Measurements from ENCODE around the gene GLT8D2. TPM values are rescaled to one million over a fixed set of nuclear protein-coding genes. Genes with fewer than 3 reads are reported as not detected.
A peak's percentile ranks its signal among the peaks of the same experiment; 100 is the strongest.

Gene GLT8D2
- total RNA-seq (not detected), polyA plus RNA-seq (not detected), total RNA-seq (0 to 0.60 (median 0.27) reads per million in 6 experiments)

- peaks cover 0 to 2% (median 0%) of the 10 kb centered on the region in 9 donors for H3K9me3 Mint-ChIP-seq
- no peak for DNase-seq
- peak within 1 kb of the TSS in 8 of 10 donors; percentile 9 to 61 (median 35) for H3K4me3 Mint-ChIP-seq
- peaks cover 4 to 10% (median 9%) of the 10 kb centered on the region in 4 donors for H3K4me1 Mint-ChIP-seq
- POLR2A ChIA-PET, result no interaction called here
- H3K36me3 Mint-ChIP-seq, result no peaks in the 10 kb centered on the region
- H3K27ac Mint-ChIP-seq, result no peak within 1 kb of the TSS
- peaks cover 21 to 67% (median 38%) of the 10 kb centered on the region in 5 donors for H3K27me3 Mint-ChIP-seq
- peak in 1 of 2 donors; percentile 53 for ATAC-seq
These were observed at the start of gene GLT8D2 for GRCh38 chr12:104049903-104050356. TSS of gene GLT8D2 (minus strand) at chr12:104050187. CDS start at chr12:104019648, 30,539 bp downstream.

- DNase-seq (no peak), ATAC-seq (no peak)
- no peaks in the 10 kb centered on the region for H3K4me1 Mint-ChIP-seq
- POLR2A ChIA-PET, result interaction anchor here (0.5 kb wide), 1 partner anchor 240 kb away, joined by 3 read pairs; no protein-coding TSS in a partner anchor
- peaks cover 7 to 74% (median 28%) of the 10 kb centered on the region in 3 donors for H3K36me3 Mint-ChIP-seq
- no peak overlapping the region for H3K4me3 Mint-ChIP-seq
- H3K9me3 Mint-ChIP-seq, result no peaks in the 10 kb centered on the region
- no peaks in the 10 kb centered on the region for H3K27me3 Mint-ChIP-seq
- no peak overlapping the region for H3K27ac Mint-ChIP-seq
These were observed 48.0 kb upstream of the GLT8D2 start for GRCh38 chr12:104097954-104098353.

- H3K36me3 Mint-ChIP-seq, result peaks cover 7 to 73% (median 31%) of the 10 kb centered on the region in 3 donors
- POLR2A ChIA-PET, result no interaction called here
- ATAC-seq, result no peak
- H3K27ac Mint-ChIP-seq, result no peak overlapping the region
- no peak for DNase-seq
- no peaks in the 10 kb centered on the region for H3K9me3 Mint-ChIP-seq
- no peaks in the 10 kb centered on the region for H3K27me3 Mint-ChIP-seq
- no peaks in the 10 kb centered on the region for H3K4me1 Mint-ChIP-seq
- no peak overlapping the region for H3K4me3 Mint-ChIP-seq
These were observed 45.3 kb upstream of the GLT8D2 start for GRCh38 chr12:104095289-104095688.

- ATAC-seq (no peak), DNase-seq (no peak)
- H3K4me3 Mint-ChIP-seq, result no peak overlapping the region
- H3K27ac Mint-ChIP-seq, result peak overlapping the region in 1 of 10 donors; percentile 39
- no peaks in the 10 kb centered on the region for H3K4me1 Mint-ChIP-seq
- H3K36me3 Mint-ChIP-seq, result peaks cover 7 to 79% (median 33%) of the 10 kb centered on the region in 3 donors
- POLR2A ChIA-PET, result no interaction called here
- no peaks in the 10 kb centered on the region for H3K9me3 Mint-ChIP-seq
- H3K27me3 Mint-ChIP-seq, result no peaks in the 10 kb centered on the region
These were observed 44.3 kb upstream of the GLT8D2 start for GRCh38 chr12:104094284-104094683.

GRCh38 chr12:104091136-104091535, 41.1 kb upstream of the GLT8D2 start:
- DNase-seq (no peak), ATAC-seq (no peak)
- Mint-ChIP-seq H3K9me3 (no peaks in the 10 kb centered on the region), H3K27ac (no peak overlapping the region), H3K27me3 (no peaks in the 10 kb centered on the region), H3K36me3 (peaks cover 7 to 74% (median 26%) of the 10 kb centered on the region in 3 donors), H3K4me1 (no peaks in the 10 kb centered on the region), H3K4me3 (no peak overlapping the region)
- POLR2A ChIA-PET, result interaction anchor here (0.6 kb wide), 1 partner anchor 16 kb away, joined by 7 read pairs; no protein-coding TSS in a partner anchor

- no peaks in the 10 kb centered on the region for H3K27me3 Mint-ChIP-seq
- POLR2A ChIA-PET, result no interaction called here
- H3K4me1 Mint-ChIP-seq, result no peaks in the 10 kb centered on the region
These were observed 40.7 kb upstream of the GLT8D2 start for GRCh38 chr12:104090685-104091084.

GRCh38 chr12:104083769-104084475, 33.9 kb upstream of the GLT8D2 start:
- Mint-ChIP-seq H3K27ac (peak overlapping the region in 2 of 10 donors; percentile 9 to 44), H3K9me3 (no peaks in the 10 kb centered on the region), H3K4me1 (peaks cover 0 to 6% (median 0%) of the 10 kb centered on the region in 4 donors), H3K27me3 (no peaks in the 10 kb centered on the region), H3K4me3 (no peak overlapping the region), H3K36me3 (peaks cover 5 to 69% (median 17%) of the 10 kb centered on the region in 3 donors)
- no peak for ATAC-seq
- no peak for DNase-seq
- POLR2A ChIA-PET, result no interaction called here

More at GRCh38 chr12:104090685-104091084, 40.7 kb upstream of the GLT8D2 start:
- no peak overlapping the region for H3K27ac Mint-ChIP-seq
- H3K9me3 Mint-ChIP-seq, result no peaks in the 10 kb centered on the region
- ATAC-seq (no peak), DNase-seq (no peak)
- no peak overlapping the region for H3K4me3 Mint-ChIP-seq
- peaks cover 7 to 79% (median 26%) of the 10 kb centered on the region in 3 donors for H3K36me3 Mint-ChIP-seq

- no peaks in the 10 kb centered on the region for H3K27me3 Mint-ChIP-seq
These were observed 30.8 kb upstream of the GLT8D2 start for GRCh38 chr12:104080764-104081163.

GRCh38 chr12:104079024-104079423, 29.0 kb upstream of the GLT8D2 start:
- ATAC-seq, result no peak
- Mint-ChIP-seq H3K27ac (no peak overlapping the region), H3K27me3 (no peaks in the 10 kb centered on the region), H3K36me3 (peaks cover 5 to 71% (median 12%) of the 10 kb centered on the region in 3 donors), H3K9me3 (no peaks in the 10 kb centered on the region), H3K4me3 (no peak overlapping the region), H3K4me1 (peaks cover 2 to 19% (median 11%) of the 10 kb centered on the region in 4 donors)
- POLR2A ChIA-PET, result interaction anchor here (1.0 kb wide), 1 partner anchor 13 kb away, joined by 3 read pairs; no protein-coding TSS in a partner anchor
- no peak for DNase-seq

More at GRCh38 chr12:104080764-104081163, 30.8 kb upstream of the GLT8D2 start:
- no peak for DNase-seq
- no peak for ATAC-seq
- Mint-ChIP-seq H3K4me3 (no peak overlapping the region), H3K9me3 (no peaks in the 10 kb centered on the region), H3K27ac (no peak overlapping the region), H3K36me3 (peaks cover 5 to 73% (median 14%) of the 10 kb centered on the region in 3 donors), H3K4me1 (peaks cover 1 to 17% (median 8%) of the 10 kb centered on the region in 4 donors)
- POLR2A ChIA-PET, result no interaction called here

GRCh38 chr12:104073699-104074098, 23.7 kb upstream of the GLT8D2 start:
- peaks cover 2 to 30% (median 12%) of the 10 kb centered on the region in 4 donors for H3K4me1 Mint-ChIP-seq
- H3K9me3 Mint-ChIP-seq, result no peaks in the 10 kb centered on the region
- H3K27me3 Mint-ChIP-seq, result no peaks in the 10 kb centered on the region
- no peak overlapping the region for H3K27ac Mint-ChIP-seq
- POLR2A ChIA-PET, result no interaction called here
- H3K36me3 Mint-ChIP-seq, result peaks cover 0 to 66% (median 4%) of the 10 kb centered on the region in 3 donors
- no peak for DNase-seq
- ATAC-seq, result no peak
- H3K4me3 Mint-ChIP-seq, result no peak overlapping the region

- H3K27ac Mint-ChIP-seq, result no peak overlapping the region
- POLR2A ChIA-PET, result no interaction called here
- H3K9me3 Mint-ChIP-seq, result no peaks in the 10 kb centered on the region
- peaks cover 0 to 66% (median 4%) of the 10 kb centered on the region in 3 donors for H3K36me3 Mint-ChIP-seq
- peaks cover 2 to 34% (median 15%) of the 10 kb centered on the region in 4 donors for H3K4me1 Mint-ChIP-seq
- no peaks in the 10 kb centered on the region for H3K27me3 Mint-ChIP-seq
- no peak for DNase-seq
- no peak overlapping the region for H3K4me3 Mint-ChIP-seq
- ATAC-seq, result no peak
These were observed 22.1 kb upstream of the GLT8D2 start for GRCh38 chr12:104072099-104072498.

- H3K4me3 Mint-ChIP-seq, result peak overlapping the region; percentile 80 to 97 (median 94)
- no peak for ATAC-seq
- H3K4me1 Mint-ChIP-seq, result peaks cover 10 to 26% (median 20%) of the 10 kb centered on the region in 4 donors
- H3K27me3 Mint-ChIP-seq, result peaks cover 0 to 9% (median 5%) of the 10 kb centered on the region in 5 donors
- peaks cover 0 to 30% (median 0%) of the 10 kb centered on the region in 3 donors for H3K36me3 Mint-ChIP-seq
- POLR2A ChIA-PET, result interaction anchor here (0.7 to 2.2 kb wide), 6 partner anchors 44 to 161 kb away, joined by 3 to 27 read pairs (median 10); partner anchors contain the start of genes HSP90B1, NFYB and TDG
- H3K27ac Mint-ChIP-seq, result peak overlapping the region; percentile 74 to 93 (median 86)
- no peak for DNase-seq
- H3K9me3 Mint-ChIP-seq, result no peaks in the 10 kb centered on the region
These were observed 14.9 kb upstream of the GLT8D2 start for GRCh38 chr12:104064842-104065427.

All from naive thymus-derived CD8-positive, alpha-beta T cell (primary cell).